HG03442 (cell line): ENCODE data around the gene BMPR1A.

ENCODE experiments used
- ATAC-seq: cut with Tn5 transposase; IDR thresholded peaks from one replicate; pipeline ENCODE4 v1.9.1; 2021; ENCODE audit warnings: mild to moderate bottlenecking, moderate library complexity; ENCODE audit not compliant: unreplicated experiment

The BMPR1A gene

DNA sequence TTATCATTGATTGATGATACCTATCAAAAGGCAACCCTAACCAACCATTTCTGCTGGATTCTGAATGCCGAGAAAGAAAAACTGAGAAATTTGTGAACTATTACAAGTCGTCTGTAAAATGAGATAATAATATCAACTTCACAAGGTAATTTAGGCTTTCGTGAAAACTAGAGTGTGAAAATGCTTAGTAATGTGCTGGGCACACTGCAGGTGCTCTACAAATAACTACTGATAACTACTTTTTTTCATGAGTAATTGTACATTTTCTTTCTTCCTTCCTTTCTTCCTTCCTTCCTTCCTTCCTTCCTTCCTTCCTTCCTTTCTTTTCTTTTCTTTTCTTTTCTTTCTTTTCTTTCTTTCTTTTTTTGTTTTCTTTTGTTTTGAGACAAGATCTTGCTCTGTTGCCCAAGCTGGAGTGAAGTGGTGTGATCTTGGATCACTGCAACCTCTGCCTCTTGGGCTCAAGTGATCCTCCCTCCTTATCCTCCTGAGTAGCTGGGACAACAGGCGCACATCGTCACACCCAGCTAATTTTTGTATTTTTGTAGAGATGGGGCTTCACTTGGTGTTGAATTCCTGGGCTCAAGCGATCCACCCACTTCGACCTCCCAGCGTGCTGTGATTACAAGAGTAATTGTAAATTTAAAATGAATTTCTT is 42.9 kb downstream of the BMPR1A start:
- no peak for ATAC-seq

DNA sequence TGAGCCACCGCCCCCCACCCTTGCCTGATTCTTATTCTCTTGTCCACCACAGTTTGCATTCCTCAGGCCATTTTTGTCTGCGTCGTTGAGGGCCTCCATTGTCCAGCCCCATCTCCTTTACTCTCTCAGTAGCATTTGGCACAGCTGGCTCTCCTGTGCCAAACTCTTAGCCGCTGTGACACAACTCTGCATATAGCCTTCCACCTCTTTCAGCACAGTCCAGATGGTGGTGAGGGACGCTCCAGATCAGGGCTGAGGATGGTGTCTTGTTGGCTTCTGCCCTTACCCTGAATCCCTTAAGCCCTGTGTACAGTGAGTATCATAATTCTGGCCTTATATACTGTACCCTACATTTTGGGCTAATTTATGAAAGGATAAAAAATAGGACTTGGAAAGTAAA is 45.6 kb downstream of the BMPR1A start:
- no peak for ATAC-seq

- ATAC-seq = peak; percentile 36
Observed at GRCh38 chr10:86802473-86803108, 46.2 kb downstream of the BMPR1A start.

DNA sequence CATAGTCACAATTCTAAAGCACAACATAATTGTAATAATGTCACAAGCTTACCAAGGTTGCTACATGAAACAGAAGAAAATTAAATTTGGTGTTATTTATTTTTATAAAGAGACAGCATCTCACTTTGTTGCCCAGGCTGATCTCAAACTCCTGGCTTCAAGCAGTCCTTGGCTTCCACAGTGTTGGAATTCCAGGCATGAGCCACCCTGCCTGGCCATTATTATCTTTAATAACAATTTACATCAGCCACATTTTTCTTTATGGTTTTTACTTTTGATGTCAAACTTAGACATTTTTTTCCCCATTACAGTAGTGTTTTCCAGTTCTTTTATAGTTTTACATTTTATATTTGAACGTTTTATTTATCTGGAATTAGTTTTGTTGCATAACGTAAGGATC is 46.7 kb downstream of the BMPR1A start:
- no peak for ATAC-seq

DNA sequence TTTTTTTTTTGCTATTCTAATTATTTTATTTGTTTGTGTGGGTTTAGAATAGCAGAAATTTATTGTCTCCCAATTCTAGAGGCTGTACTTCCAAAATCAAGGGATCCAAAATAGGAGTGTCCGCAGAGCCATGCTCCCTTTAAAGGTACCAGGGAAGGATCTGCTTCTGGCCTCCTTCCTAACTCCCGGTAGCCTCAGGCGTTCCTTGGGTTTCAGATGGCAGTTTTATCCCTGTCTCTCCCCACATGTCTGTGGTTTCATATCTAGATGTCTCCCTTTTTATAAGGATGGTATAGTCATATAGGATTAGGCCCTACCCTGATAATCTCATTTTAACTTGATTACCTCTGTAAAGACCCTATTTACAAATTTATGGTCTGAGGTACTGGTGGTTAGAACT is 48.4 kb downstream of the BMPR1A start:
- no peak for ATAC-seq

- ATAC-seq = no peak
Observed at GRCh38 chr10:86813101-86813500, 56.7 kb downstream of the BMPR1A start.

- ATAC-seq = no peak
Observed at GRCh38 chr10:86813982-86814381, 57.6 kb downstream of the BMPR1A start.

DNA sequence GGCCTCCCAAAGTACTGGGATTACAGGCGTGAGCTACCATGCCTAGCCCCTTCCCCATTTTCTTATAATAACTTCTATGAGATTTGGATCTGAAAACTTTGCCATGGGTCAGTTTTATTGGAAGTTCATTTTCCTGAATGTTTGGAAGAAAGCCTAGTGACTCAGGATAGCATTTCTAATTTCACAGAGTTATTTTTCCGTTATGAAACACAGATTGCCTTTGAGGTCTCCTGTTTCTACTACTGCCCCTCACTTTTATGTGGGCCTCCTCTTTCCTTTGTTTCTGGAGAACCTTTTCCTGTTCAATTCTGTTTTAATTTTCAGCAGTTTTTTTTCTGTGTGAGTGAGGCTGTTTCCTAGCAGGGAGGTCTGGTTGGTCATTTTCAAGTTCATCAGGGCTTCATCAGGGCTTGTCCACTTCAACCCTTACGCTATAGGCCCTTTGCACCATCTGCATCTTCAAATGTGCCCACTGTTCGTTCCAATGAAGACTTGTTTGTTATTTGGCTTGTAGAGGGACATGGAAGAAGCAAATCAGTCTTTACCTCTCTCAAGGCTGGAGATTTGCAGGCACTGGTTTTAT is 58.7 kb downstream of the BMPR1A start:
- no peak for ATAC-seq

GRCh38 chr10:86815640-86816039 is 59.2 kb downstream of the BMPR1A start:
- no peak for ATAC-seq

DNA sequence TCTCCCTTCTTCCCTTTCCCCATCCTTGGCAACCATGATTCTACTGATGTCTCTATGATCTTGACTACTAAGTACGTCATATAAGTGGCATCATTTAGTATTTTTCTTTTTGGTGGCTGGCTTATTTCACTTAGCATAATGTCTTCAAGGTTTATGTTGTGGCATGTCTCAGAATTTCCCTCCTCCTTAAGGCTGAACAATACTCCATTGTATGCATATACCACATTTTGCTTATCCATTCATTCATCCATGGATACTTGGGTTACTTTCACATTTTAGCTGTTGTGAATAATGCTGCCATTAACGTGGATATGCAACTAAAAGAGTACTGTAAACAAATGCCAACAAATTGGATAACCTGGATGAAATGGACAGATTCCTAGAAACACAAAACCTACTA is 60.8 kb downstream of the BMPR1A start:
- no peak for ATAC-seq

GRCh38 chr10:86819567-86819966 is 63.1 kb downstream of the BMPR1A start:
- ATAC-seq = no peak

DNA sequence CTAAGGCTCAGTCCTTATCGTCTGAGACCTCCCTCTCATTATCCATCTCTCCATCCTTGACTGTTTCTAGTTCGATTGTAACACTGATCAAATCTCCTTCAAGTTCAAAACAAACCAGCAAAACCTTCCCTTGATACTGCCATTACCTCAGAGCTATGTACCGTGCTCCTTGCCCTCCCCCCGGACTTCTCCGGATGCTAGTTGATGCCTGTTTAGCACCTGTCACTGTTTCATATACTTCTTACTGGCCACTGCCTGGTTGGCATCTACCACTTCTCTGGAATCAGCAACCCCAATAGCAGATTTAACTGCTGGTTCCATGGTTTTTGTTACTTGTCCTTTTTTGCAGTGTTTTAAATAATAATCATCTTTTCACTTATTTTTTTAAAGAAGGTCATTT is 64.1 kb downstream of the BMPR1A start:
- no peak for ATAC-seq

DNA sequence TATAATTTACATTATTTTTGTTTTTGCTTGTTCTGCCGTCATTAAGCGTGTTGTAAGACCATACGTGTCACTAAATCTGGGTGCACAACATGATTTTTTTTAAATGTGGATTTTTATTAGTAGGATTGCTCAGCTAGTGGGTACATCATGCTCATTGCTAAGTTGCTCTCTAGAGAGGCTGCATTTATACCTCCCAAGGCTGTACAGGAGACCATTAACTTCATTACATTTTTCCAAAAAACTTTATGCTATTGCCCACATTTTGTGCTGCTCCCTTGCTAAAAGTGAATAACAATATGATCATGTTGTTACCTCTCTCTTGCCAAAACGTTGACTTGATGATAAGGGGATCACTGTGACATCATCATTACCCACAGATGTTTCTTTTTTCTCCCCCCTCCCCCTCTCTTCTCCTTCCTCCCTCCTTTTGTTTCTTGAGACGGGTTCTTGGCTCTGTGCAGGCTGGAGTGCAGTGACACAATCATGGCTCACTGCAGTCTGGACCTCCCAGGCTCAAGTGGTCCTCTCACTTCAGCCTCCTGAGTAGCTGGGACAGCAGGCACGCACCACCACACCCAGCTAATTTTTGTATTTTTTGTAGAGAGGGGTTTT is 65.1 kb downstream of the BMPR1A start:
- ATAC-seq = no peak

- ATAC-seq = no peak
Observed at GRCh38 chr10:86823565-86823964, 67.1 kb downstream of the BMPR1A start.

GRCh38 chr10:86824151-86824550 is 67.7 kb downstream of the BMPR1A start:
- no peak for ATAC-seq

DNA sequence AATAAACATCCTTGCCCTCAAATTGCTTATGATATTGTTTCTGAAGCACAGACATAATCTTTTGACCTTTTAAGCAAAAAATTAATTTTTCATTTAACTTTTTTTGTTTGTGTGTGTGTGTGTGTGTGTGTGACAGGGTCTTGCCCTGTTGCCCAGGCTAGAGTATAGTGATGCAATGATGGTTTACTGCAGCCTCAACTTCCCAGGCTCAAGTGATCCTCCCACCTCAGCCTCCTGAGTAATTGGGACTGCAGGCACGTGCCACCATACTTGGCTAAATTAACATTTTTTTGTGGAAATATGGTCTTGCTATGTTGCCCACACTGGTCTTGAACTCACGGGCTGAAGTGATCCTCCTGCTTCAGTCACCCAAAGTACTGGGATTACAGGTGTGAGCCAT is 68.9 kb downstream of the BMPR1A start:
- no peak for ATAC-seq

- no peak for ATAC-seq
Observed at GRCh38 chr10:86827639-86828038, 71.2 kb downstream of the BMPR1A start.

GRCh38 chr10:86828145-86828544 is 71.7 kb downstream of the BMPR1A start:
- ATAC-seq = no peak

DNA sequence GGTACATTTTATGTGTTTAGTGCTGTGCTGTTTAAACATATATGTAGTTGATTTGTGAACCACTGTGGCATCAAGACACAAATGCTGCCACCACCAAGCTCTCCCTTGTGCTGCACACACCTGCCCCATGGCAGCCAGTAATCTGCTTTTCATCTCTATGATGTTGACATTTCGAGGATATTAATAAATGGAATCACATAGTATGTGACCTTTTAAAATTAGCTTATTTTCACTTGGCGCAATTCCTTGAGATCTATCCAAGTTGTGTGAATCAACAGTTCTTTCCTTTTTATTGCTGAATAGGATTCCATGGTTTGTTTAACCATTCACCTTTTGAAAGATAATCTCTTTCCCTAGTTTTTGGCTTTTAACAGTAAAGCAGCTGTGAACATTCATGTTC is 73.1 kb downstream of the BMPR1A start:
- ATAC-seq = no peak

- no peak for ATAC-seq
Observed at GRCh38 chr10:86830043-86830591, 73.7 kb downstream of the BMPR1A start.

- no peak for ATAC-seq
Observed at GRCh38 chr10:86833969-86834368, 77.5 kb downstream of the BMPR1A start.

GRCh38 chr10:86836044-86836443 is 79.6 kb downstream of the BMPR1A start:
- no peak for ATAC-seq
